DMS53 (cell line): ENCODE data around the gene ZCCHC7.
"Not testable (repeated sequence)": the region's sequence is repeated elsewhere in the genome, so short reads cannot be mapped to it uniquely, and the experiment has no call there.

ENCODE experiments used
- DNase-seq: peaks from one replicate; lab custom pipeline; 2025; lab: John Stamatoyannopoulos, UW

ZCCHC7 gene

DNA sequence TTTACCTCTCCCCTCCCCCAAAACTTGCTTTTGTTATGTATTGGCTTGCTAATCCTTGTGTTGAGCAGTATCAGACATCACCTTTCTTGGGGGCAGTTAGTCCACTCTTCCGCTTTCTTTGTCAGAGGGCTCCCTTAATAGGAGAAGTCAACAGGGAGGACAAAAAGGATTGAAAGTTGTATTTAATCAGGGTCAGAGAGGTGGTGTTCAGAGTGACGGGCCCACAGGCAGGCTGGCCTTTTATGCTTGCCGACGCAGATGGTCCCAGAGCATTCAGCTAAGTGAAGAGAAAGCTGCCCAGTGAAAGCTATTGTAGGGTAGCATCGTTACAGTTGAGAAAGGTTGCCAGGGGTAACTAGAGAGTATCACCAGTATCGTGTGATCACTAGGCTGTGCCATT, 131.1 kb downstream of the ZCCHC7 start:
- DNase-seq = peak; percentile 14

DNA sequence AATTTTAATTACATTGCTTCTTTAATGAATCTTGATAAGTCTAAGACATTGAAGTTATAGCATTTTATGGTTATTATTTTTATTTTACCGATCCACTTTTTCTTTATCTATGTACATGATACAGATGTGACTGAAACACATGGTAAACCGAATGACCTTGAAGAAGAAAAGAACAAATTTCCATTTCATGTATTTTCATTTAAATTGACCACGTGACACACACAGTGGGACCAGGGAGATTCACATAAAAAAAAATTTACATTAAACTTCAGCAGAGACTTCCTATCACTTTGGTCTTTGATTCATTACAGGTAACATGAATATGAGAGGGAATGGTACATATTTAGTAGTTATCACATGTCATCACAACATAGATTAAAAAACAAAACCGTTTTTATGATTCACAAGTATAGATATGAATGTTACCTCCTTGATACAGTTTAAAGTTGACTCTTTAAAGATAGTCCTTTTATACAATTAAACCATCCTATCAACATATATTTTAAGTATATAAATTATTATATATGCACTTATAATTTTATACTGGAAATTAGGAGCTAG, 133.1 kb downstream of the ZCCHC7 start:
- DNase-seq = no peak

DNA sequence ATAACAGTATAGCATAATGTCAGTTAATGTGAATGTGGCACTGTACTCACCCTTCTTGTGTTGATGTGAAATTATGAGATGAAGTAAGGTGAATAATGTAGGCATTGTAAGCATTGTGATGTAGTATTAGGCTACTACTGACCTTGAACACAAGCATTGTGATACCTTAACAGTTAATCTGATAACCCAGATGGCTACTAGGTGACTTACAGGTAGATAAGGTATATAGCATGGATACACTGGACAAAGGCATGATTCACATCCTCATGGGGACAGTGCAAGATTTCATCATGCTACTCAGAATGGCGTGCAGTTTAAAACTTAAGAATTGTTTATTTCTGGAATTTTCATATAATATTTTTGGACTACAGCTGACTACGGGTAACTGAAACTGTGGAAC, 134.8 kb downstream of the ZCCHC7 start:
- DNase-seq = no peak

DNA sequence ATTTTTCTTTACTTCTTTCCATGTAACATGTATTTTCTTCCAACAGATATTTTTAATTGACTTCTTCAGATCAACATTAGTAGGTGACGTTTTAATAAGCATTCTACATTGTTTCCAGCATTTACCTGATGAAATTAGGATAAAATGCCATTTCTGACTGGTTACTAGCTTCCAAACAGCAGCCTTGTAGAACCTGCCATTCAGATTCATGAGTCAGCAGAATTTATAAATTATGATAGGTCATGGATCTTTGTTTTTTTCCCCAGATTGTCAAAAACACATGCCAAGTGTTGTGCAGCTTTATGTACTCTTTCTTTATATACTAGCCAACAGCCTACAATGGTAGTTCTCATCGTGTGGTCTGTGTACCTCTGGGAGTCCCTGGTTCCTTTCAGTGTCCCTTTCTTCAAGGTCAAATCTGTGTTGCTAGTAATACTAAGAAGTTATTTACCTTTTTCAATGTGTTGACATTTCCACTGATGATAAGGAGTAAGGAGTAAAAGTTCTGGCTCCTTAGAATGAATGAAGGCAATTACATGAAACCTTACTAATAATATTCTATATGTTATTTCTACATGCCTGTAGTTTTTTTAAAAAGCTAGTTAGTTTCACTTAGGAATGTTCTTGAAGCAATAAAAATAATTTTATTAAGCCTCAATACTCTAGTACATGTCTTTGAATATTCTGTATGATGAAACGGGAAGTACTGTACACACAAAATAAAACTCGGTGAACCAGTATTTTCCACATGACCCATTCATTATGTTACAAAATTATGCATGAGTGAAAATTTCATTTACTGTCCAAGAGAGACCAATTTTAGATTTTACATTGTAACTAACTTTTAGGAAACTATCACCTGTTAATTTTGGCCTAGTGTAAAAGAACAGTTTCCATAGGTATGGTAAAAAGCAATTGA, 135.8 kb downstream of the ZCCHC7 start:
- DNase-seq = no peak

DNA sequence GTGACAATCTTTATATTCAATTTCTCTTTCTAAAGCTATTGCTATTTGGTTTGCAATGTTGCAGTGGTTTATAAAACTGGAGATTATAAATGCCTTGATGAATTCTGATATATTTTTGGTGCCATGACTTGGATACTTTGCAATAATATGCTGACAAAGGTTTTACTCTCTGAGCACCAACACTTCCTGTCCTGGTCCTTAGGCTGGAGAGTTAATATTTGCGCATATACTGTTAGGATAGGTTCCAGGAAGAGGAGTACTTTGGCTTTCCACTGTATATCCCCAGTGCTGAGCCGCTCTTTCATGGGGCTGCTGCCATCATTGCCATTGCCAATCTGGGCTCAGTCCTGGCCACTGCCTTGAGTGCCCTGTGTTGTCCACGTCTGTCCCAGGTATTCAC, 139.6 kb downstream of the ZCCHC7 start:
- peak; percentile 16 for DNase-seq

DNA sequence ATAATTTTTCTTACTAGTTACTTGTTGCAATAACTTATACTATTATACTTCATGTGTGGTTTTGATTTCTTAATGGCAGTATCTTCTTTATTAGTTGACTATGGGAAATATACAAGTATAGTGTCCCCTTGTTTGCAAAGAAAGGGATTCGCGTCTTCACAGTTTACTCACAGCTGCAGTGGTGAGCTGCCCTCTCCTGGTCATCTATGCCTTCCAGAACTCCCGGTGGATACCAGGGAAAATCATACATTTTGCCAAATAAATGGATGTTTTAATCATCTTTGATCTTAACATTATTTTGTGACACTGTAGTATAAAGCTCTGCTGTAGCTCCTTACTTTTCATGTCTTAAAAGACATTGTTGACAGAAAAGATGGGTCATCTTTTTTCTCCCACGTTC, 142.0 kb downstream of the ZCCHC7 start:
- DNase-seq = peak; percentile 40

DNA sequence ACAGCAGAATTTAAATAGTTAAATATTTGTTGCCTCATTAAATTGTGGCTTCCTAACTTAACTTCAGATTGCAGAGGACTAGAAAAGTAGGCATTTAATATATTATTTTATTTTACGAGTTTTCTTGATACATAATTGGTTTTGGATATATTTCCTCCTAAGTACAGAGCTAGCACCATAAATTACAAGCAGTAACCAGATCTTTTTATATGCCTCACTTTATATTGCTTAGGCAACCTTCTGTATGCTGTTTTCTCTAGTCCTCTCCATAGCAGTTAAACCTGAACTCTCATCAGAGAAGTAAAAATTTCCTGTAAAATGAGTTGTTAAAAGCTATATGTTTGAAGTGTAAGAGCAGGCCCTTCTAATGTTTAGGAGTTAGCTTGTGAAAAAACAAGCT, 144.2 kb downstream of the ZCCHC7 start:
- DNase-seq = no peak

DNA sequence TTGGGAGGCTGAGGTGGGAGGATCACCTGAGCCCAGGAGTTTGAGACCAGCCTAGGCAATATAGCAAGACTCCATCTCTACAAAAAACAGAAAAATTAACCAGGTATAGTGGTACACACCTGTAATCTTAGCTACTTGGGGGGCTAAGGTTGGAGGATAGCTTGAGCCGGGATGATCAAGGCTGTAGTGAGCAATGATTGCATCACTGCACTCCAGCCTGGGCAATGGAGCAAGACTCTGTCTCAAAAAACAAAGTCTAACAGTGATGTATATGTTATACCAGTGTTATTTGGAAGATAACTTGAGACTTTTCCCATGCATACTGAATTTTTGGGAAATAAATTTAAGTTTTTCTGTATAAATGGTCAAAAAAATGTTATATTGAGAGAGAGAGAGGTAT, 146.3 kb downstream of the ZCCHC7 start:
- DNase-seq = no peak

DNA sequence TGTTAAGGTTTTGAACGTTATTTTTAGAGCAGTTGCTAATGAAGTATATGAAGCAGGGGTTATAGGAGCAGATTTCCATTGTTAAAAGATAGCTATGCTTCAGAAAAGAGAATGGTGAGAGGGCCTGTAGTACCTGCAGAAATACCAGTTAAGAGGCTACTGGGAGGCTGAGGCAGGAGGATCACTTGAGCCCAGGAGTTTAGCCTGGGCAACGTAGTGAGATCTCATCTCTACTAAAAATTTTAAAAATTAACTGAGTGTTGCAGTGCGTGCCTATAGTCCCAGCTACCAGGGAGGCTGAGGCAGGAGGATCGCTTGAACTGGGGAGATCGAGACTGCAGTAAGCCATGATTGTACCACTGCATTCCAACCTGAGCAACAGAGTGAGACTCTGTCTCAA, 148.8 kb downstream of the ZCCHC7 start:
- no peak for DNase-seq

DNA sequence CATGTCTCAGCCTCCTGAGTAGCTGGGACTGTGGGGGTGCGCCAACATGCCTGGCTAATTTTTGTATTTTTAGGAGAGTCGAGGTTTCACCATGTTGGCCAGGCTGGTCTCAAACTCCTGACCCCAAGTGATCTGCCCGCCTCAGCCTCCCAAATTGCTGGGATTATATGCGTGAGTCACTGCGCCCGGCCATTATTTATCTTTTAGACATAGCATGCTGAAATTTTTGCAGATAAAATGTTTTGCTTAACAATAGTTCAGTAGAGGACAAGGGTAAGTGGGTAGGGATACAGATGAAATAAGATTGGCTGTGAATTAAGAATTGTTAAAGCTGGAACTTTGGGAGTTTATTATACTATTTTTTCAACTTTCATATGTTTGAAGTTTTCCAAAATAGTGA, 151.3 kb downstream of the ZCCHC7 start:
- no peak for DNase-seq

DNA sequence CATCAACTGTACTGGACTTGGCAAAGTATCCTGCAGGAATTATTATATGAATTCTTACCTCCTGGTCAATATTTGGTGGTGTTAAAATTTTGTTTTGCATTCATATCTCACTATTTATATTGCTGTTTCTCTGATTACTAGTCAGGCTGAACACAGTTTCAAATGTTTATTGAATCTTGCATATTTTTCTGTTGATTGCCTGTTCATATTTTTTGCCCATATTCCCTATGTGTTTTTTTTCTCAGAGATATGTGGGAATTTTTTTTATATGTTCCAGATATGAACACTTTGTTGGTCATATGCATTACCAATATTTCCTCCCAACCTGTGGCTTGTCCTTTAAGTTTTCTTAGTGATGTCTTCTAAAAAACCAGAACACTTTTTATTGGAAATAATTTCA, 153.2 kb downstream of the ZCCHC7 start:
- no peak for DNase-seq

DNA sequence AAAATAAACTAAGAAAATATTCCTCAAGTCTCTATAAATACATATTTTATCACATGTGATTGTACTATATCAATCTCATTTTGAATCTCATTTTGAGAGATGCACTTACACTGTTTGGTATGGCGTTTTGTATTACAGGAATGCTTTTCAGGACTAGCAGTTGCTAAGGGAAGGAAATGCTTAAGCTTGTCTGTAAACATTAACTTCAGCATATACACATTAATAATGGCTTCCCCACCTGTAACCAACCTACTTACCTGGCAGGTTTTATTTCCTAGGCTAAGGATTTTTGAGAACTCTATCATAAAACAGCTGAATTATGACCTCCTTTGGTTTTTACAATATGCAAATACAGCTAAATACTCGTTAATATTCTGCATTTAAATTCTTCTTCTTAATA, 161.2 kb downstream of the ZCCHC7 start:
- DNase-seq = peak; percentile 74

DNA sequence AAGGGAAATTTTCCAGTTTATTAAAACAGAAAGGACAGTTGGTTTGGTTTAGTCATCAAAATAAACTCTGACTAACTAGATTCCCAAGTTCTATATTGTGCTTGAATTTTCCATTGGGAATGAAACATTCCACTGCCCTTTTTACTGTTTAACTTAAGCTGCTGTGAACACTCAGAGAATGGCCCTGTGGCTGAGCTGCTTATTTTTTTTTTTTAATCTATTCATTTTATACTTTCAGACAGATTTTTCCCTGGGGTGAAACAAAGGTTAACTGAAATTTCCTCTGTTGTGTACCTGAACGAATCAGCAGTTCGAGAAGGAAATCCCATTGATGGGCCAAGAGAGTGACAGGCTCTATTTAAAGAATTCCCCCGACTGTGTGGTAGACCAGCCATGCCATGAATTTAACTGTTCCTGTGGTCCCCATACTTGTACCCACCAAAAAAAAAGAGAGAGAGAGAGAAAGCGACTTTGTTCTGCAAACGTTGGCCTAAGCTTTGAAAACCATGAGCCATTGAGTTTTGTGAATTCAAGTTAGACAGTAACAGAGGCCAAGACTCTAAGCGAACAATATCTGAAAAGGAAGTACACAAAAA, 163.5 kb downstream of the ZCCHC7 start:
- no peak for DNase-seq

DNA sequence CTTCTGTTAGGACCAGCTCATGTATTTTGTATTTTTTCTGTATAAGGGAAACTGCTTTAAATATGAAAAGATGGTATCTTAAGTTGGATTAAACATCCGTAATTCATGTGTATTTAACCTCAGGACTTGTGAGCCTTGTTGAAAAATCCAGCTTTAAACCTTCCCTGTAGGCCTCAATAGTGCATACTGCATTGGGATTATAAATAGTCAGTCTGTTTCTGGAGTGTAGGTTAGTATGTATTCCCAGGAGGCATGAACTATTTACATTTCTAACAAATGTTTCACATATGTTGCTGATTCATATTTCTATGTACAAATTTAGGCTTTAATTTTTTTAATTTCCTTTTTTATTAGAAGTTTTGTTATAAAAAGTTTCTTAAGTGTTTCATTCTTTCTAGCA, 164.3 kb downstream of the ZCCHC7 start:
- no peak for DNase-seq

DNA sequence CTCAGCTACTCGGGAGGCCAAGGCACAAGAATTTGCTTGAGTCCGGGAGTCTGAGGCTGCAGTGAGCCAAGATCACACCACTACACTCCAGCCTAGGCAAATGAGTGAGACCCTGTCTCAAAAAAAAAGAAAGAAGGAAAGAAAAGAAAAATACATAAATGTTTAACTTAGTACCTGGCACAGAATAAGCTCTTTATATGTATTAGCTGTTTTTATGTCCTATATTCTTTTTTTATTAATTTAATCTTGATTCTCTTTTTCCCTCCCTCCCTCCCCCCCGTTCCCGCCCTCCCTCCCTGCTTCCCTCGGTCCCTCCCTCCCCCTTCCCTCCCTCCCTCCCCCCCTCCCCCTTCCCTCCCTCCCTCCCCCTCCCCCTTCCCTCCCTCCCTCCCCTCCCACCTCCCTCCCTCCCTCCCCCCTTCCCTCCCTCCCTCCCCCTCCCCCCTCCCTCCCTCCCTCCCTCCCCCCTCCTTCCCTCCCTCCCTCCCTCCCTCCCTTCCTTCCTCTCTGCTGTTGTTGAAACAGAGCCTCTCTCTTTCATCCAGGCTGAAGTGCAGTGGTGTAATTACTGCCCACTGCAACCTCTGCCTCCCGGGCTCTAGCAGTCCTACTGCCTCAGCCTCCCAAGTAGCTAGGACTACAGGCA, 166.3 kb downstream of the ZCCHC7 start:
- peak; percentile 5 for DNase-seq

DNA sequence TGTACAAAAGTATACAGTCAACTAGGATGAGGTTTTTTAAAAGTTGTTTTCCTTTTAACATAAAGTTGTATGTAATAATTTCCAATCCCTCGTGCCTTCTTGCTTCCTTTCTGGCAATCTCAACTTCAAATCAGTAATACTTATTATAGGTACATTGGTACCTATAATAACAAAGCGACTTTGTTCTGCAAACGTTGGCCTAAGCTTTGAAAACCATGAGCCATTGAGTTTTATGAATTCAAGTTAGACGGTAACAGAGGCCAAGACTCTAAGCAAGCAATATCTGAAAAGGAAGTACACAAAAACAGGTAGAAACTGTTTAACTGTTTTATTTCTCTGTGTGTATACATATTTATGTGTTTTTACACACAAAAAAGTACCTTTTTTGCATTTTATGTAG, 166.9 kb downstream of the ZCCHC7 start:
- no peak for DNase-seq

DNA sequence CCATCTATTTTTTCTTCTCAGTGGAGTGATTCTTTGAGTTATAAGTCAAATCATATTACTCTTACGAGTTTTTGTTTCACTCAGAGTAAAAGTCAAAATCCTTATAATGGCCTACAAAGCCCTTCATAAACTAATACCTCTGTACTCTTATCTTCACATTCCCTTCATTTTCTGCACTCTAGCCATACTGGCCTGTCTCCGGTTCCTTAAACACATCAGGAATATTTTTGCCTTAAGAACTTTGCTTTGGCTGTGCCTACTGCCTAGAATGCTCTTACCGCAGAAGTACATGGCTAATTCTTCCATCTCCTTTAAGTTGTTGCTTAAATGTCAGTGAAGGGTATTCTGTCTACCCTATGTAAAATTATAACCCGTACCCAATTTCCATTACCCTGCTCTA, 169.3 kb downstream of the ZCCHC7 start:
- DNase-seq = no peak

DNA sequence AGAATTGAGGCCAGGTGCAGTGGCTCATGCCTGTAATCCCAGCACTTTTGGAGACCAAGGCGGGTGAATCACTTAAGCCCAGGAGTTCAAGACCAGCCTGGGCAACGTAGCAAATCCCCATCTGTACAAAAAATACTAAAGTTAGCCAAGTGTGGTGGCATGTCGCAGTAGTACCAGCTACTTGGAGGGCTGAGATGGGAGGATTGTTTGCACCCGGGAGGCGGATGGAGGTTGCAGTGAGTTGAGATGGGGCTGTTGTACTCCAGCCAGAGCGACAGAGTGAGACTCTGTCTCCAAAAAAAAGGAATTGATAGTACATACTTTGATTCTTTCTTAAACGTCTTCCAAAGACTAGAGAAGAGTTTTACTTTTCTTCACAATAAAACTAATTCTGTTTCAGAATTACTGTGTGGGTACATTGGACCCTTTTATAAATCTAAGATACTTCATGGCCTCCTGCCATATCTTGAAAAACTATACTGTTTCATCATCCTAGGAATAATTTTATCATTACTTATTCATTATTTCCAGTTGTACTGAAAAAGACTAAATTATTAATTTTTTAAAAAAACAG, 170.1 kb downstream of the ZCCHC7 start:
- DNase-seq = no peak

DNA sequence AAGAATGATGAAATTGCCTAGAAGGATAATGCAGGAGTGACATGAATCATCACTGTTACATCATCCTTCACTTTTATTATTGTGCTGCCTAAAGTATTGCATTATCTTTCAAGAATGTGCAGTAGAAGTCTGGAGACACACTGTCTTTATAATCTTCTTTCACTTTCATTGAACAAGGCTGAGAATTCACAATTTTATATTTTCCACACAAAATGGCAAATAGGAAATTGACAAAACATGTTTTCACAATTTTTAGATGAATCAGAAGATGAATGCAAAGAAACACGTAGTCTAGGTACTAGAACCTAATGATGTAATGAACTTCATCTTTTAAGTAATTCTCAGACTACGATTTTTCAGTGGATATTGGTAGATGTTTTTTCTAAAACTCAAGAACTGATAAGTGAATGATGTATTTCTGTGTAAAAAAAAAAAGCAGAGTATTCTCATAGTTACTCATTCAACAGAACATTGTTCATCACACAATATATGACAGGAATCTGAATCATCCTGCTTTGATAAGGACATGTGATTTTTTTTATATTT, 170.6 kb downstream of the ZCCHC7 start:
- peak; percentile 7 for DNase-seq

DNA sequence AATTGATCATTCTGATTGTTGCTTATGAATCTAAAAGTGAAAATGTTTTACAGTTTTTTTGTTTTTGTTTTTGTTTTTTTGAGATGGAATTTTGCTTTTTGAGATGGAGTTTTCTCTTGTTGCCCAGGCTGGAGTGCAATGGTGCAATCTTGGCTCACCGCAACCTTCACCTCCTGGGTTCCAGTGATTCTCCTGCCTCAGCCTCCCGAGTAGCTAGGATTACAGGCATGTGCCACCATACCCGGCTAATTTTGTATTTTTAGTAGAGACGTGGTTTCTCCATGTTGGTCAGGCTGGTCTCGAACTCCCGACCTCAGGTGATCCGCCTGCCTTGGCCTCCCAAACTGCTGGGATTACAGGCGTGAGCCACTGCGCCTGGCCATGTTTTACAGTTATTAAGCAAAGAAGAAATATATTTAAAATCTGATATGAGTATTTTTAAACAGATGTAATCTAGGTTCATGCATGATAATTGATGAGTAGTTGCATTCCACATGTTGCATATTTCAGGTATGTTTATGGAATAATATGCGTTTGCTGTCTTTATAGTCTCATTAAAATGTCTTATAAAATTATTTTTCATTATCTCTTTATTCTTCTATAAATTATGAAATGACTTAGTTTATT, 171.4 kb downstream of the ZCCHC7 start:
- not testable (repeated sequence) for DNase-seq

DNA sequence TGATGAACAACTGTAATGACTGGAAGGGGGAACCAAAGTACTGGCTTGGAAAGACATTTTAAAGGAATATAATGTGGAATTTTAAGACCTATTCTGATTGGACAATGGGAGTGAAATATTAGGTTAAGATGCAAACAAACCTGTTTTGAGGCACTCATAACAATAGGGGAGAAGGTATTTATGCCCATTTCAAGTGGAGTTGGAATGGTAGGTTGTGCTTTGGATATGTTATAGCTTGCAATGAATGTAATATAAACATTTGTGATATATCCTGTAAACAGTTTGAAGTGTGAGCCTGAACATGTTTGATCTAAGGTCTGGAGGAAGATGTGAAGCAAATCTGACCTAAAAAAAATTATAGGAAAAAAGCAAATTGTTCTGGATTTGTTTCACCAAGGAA, 172.5 kb downstream of the ZCCHC7 start:
- peak; percentile 11 for DNase-seq
